Measurements from ENCODE around the gene TRAF5.
"Not testable (repeated sequence)": the region's sequence is repeated elsewhere in the genome, so short reads cannot be mapped to it uniquely, and the experiment has no call there.

The TRAF5 gene

DNA sequence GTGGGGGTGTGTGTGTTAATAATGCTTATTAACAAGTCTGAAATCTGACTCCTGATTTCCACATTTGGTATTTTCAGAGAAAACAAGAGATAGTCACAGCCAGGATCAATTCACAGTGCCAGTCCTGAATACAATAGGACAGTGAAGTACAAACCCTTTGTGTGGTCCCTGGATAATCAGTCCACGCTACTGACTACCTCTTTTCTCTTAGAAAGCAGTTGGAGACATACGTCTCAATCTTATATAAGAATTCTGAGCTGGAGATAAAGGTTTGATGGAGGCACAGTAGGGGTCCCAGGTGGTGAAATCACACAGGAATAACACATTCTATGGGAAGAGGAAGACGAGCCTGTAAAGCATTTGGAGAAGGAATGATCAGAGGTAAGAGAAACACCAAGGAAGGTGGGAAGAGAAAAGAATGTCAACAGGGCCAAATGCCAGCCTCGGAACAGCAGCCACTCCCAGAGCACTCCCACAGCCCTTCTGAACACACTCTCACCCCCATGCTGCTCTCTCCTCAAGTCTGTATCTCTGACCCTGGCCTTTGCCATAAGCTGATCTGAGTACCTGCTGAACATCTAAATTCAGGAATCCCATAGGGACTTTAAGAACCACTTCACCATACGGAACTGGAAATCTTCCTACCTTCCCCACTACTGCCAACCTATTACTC lies 48.6 kb downstream of the TRAF5 start:
- H3K4me3 ChIP-seq (ENCODE audit: low read depth, low read length): no peak overlapping the region
- no peak for DNase-seq (ENCODE audit: low read depth)

- no peak overlapping the region for H3K4me3 ChIP-seq (ENCODE audit: low read depth, low read length)
Measured at GRCh38 chr1:211375949-211376348, 49.3 kb downstream of the TRAF5 start.

GRCh38 chr1:211376807-211377470 lies 50.3 kb downstream of the TRAF5 start:
- H3K4me3 ChIP-seq (ENCODE audit: low read depth, low read length): no peak overlapping the region
- no peak for DNase-seq (ENCODE audit: low read depth)

More at GRCh38 chr1:211375949-211376348, 49.3 kb downstream of the TRAF5 start:
- DNase-seq (ENCODE audit: low read depth): no peak

DNA sequence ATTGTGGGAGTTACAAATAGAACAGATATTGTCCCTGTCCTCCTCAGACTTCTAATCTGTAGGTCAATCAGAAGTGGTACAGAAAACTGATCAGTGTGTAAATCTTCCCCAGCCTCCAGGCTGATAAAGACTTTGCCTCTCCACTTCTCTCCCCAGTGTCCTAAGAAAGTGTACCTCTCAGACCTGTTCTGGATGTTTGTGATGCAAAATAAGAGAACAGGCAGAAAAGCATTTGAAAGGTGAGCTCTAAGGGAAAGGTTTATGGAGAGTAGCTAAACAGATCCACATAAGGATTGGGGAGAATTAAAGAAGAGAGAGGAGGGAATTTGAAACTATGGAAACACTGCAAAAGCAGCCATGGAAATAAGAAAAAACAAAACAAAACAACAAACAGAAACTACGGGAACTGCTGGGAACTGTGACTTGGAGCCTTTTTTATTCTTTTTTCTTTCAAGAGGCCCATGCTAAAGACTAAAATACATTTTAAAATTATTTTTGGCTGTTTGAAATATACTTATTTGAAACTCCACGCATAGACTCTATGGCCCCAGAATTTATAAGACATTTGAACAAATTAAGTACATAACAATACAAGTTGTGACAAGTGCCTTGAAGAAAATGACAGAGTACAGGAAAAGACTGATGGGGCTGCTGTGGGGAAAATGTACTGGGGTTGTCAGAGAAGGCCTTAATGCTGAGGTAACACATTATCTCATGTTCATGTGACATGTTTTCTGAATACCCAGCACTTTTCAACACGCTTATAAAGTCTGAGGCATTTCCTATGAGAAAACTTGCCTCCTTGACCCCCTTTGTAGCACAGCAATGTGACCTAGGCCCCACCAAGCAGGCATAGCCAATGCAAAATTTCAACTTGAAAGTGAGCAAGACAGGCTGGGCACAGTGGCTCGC lies 51.2 kb downstream of the TRAF5 start:
- no peak overlapping the region for H3K4me3 ChIP-seq (ENCODE audit: low read depth, low read length)
- DNase-seq (ENCODE audit: low read depth): no peak

DNA sequence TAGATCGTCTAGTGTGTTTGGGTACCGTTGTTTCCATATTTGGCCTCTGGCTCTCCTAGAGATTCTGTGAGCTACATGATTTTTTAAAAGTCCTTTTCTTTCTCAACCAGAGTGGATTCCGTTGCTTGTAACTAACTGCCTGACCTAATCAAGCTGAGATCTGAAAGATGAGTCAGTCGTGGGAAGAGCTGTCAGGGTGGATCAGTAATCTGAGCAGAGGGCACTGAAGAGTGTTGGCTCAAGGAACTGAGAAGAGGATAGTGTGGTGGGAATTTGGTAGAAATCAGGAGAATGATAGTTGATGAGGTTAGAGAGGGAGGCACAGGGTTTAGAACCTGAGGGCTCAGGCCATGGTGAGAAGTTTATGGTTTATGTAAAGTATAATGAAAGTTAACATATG lies 52.2 kb downstream of the TRAF5 start:
- H3K4me3 ChIP-seq (ENCODE audit: low read depth, low read length): no peak overlapping the region
- DNase-seq (ENCODE audit: low read depth): peak; percentile 57

GRCh38 chr1:211379446-211379845 lies 52.8 kb downstream of the TRAF5 start:
- no peak for DNase-seq (ENCODE audit: low read depth)
- no peak overlapping the region for H3K4me3 ChIP-seq (ENCODE audit: low read depth, low read length)

DNA sequence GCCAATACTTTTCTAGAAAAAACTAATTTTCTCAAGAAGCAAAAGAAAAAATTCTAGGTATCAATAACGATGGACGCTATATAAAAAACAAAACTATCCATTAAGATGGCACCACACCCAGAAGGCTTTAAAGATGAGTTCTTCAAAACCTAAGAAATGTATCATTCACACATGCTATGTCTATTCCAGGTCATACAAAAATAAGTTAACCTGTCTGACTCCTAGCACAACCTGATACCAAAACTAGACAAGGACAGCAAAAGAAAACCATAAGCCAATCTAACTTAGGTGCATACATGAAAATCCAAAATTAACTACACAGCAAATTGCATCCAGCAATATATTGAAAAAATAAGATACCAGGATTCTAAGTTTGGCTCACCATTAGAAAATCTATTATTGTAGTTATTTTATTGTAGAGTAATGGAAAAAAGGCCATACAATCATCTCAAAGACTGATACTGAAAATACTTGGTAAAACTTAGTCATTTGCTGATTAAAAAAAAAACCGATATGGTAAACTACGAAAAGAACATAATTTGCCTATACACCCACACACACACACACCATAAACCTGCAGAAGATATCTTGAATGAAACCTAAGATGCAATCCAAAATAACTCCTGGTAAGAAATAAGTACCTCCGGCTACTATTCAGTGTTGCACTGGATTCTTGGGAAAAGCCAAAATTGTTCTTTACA lies 55.0 kb downstream of the TRAF5 start:
- no peak overlapping the region for H3K4me3 ChIP-seq (ENCODE audit: low read depth, low read length)
- no peak for DNase-seq (ENCODE audit: low read depth)

GRCh38 chr1:211382182-211382713 lies 55.6 kb downstream of the TRAF5 start:
- peak overlapping the region; percentile 71 for H3K4me3 ChIP-seq (ENCODE audit: low read depth, low read length)
- DNase-seq (ENCODE audit: low read depth): no peak

DNA sequence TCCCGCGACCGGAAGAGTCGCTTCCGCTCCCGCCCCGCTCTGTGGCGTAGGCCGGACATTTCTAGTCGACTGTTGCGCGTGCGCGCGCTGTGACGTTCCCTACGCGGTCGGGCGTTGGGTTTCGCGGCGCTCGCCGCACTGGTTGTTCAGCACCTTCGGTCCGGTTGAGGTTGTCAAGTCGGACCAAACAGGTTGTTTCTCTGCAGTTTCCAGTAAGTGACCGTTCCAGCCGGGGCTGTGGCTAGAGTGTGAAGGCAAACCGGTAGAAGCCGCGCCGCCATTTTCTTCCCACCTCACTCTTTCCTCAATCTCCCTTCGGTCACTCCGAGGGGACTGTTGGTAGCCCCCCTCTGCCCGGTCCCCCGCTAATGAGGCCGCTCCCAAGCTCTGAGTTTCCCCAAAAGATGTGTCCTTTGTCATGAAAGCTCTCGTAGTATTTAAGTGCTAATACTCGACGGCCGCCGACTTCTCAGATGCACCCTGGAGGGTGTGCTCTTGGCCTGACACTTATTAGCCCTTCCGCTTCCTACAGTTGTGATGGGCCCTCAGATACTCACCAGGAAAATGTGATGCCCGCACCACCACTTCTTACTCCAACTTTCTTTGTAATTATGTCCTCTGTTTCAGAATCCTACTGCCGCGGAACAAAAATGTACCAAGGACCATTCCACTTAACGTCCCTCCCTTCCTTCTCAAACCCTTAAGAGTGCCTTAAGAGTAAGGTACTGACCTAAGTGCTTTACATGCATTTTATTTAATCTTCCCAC lies 56.3 kb downstream of the TRAF5 start:
- peak overlapping the region; percentile 71 for H3K4me3 ChIP-seq (ENCODE audit: low read depth, low read length)
- peak; percentile 75 for DNase-seq (ENCODE audit: low read depth)

DNA sequence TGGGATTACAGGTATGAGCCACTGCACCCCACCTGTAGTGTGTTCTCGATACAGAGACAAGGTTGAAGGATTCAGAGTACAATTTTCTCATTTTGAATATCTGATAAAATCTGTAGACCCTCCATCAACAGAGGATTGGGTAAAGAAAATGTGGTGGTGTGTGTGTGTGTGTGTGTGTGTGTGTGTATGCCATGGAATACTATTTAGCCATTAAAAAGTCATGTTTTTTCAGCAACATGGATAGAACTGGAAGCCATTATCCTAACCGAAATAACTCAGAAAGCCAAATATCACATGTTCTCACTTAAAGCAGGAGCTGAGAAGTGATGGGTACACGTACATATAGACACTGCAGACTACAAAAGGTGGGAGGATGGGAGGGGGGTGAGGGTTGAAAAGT lies 57.9 kb downstream of the TRAF5 start:
- no peak for DNase-seq (ENCODE audit: low read depth)

GRCh38 chr1:211386921-211387320 lies 60.3 kb downstream of the TRAF5 start:
- H3K4me3 ChIP-seq (ENCODE audit: low read depth, low read length): no peak overlapping the region
- DNase-seq (ENCODE audit: low read depth): no peak

More for the DNA sequence above, 57.9 kb downstream of the TRAF5 start:
- H3K4me3 ChIP-seq (ENCODE audit: low read depth, low read length): no peak overlapping the region

GRCh38 chr1:211390829-211391228 lies 64.2 kb downstream of the TRAF5 start:
- H3K4me3 ChIP-seq (ENCODE audit: low read depth, low read length); DNase-seq (ENCODE audit: low read depth): not testable (repeated sequence)

GRCh38 chr1:211393203-211393602 lies 66.6 kb downstream of the TRAF5 start:
- H3K4me3 ChIP-seq (ENCODE audit: low read depth, low read length): no peak overlapping the region
- no peak for DNase-seq (ENCODE audit: low read depth)

- not testable (repeated sequence) for DNase-seq (ENCODE audit: low read depth); H3K4me3 ChIP-seq (ENCODE audit: low read depth, low read length)
Measured at GRCh38 chr1:211398266-211398930, 71.8 kb downstream of the TRAF5 start.

- not testable (repeated sequence) for DNase-seq (ENCODE audit: low read depth); H3K4me3 ChIP-seq (ENCODE audit: low read depth, low read length)
Measured at GRCh38 chr1:211399851-211400393, 73.3 kb downstream of the TRAF5 start.

DNA sequence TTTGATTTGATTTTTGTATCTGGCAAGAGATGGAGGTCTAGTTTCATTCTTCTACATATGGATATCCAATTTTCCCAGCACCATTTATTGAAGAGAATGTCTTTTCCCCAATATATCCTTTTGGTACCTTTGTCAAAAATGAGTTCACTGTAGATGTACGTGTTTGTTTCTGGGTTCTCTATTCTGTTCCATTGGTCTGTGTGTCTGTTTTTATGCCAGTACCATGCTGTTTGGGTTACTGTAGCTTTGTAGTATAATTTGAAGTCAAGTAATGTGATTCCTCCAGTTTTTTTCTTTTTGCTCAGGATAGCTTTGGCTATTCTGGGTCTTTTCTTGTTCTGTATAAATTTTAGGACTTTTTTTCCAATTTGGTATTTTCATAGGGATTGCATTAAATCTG lies 75.1 kb downstream of the TRAF5 start:
- not testable (repeated sequence) for H3K4me3 ChIP-seq (ENCODE audit: low read depth, low read length); DNase-seq (ENCODE audit: low read depth)

DNA sequence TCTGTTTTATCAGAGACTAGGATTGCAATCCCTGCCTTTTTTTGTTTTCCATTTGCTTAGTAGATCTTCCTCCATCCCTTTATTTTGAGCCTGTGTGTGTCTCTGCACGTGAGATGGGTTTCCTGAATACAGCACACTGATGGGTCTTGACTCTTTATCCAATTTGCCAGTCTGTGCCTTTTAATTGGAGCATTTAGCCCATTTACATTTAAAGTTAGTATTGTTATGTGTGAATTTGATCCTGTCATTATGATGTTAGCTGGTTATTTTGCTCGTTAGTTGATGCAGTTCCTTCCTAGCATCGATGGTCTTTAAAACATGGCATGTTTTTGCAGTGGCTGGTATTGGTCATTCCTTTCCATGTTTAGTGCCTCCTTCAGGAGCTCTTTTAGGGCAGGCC lies 79.5 kb downstream of the TRAF5 start:
- not testable (repeated sequence) for H3K4me3 ChIP-seq (ENCODE audit: low read depth, low read length); DNase-seq (ENCODE audit: low read depth)

DNA sequence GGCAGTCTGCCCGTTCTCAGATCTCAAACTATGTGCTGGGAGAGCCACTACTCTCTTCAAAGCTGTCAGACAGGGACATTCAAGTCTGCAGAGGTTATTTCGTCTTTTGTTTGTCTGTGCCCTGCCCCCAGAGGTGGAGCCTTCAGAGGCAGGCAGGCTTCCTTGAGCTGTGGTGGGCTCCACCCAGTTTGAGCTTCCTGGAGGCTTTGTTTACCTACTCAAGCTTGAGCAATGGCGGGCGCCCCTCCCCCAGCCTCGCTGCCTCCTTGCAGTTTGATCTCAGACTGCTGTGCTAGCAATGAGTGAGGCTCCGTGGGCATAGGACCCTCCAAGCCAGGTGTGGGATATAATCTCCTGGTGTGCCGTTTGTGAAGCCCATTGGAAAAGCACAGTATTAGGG lies 81.1 kb downstream of the TRAF5 start:
- not testable (repeated sequence) for H3K4me3 ChIP-seq (ENCODE audit: low read depth, low read length); DNase-seq (ENCODE audit: low read depth)

Data from skeletal muscle cell (primary cell).